CD14-positive monocyte (primary cell): ENCODE data around the gene ODC1. TPM values are rescaled to one million over a fixed set of nuclear protein-coding genes. Genes with fewer than 3 reads are reported as not detected.

Experiments
- DNase-seq, 3 donors: peaks; one replicate each; pipeline ENCODE4 v3.0.0-alpha.2; 2011 to 2022
- H2AFZ ChIP-seq: 2 replicates; pipeline ENCODE4 v1.6.0; 2012; ENCODE audit warnings: mild to moderate bottlenecking, low read depth, low read length, inconsistent platforms; ENCODE audit not compliant: insufficient read depth, poor library complexity, severe bottlenecking
- H3K27ac ChIP-seq, 2 donors: 1 replicate in 1 of 2; 2 replicates in 1 of 2; pipeline ENCODE4 v1.5.1; 2012 to 2013; ENCODE audit warnings: low read length in 2 of 2, control low read depth in 1 of 2, inconsistent platforms in 1 of 2, low read depth in 1 of 2, mild to moderate bottlenecking in 1 of 2
- H3K27me3 ChIP-seq, 2 donors: one replicate each; pipeline versions ENCODE4 v1.6.0 to v1.6.1; 2011 to 2013; ENCODE audit warnings: low read length in 2 of 2; ENCODE audit not compliant: control insufficient read depth in 2 of 2, insufficient read depth in 2 of 2
- H3K36me3 ChIP-seq, 2 donors: replicated peaks in 1 of 2; 1 replicate in 1 of 2; 2 replicates in 1 of 2; pipeline versions ENCODE4 v1.5.1 to v1.6.1; 2012 to 2013; ENCODE audit warnings: low read length in 2 of 2, control low read depth in 1 of 2, inconsistent platforms in 1 of 2, mild to moderate bottlenecking in 1 of 2; ENCODE audit not compliant: insufficient read depth in 2 of 2, control insufficient read depth in 1 of 2
- H3K4me1 ChIP-seq, 2 donors: 1 replicate in 1 of 2; 2 replicates in 1 of 2; pipeline versions ENCODE4 v1.5.1 to v1.6.1; 2012 to 2013; ENCODE audit warnings: low read length in 2 of 2, control low read depth in 1 of 2, inconsistent platforms in 1 of 2, mild to moderate bottlenecking in 1 of 2, moderate library complexity in 1 of 2; ENCODE audit not compliant: insufficient read depth in 2 of 2, control insufficient read depth in 1 of 2
- H3K4me2 ChIP-seq: replicated peaks from 2 replicates; pipeline ENCODE3; 2012; ENCODE audit warnings: low read length, moderate library complexity, mild to moderate bottlenecking; ENCODE audit not compliant: poor library complexity, severe bottlenecking; ENCODE audit errors: extremely low read depth
- H3K4me3 ChIP-seq, 3 experiments: fragments of 200-600 bp in 1 of 3; sonication (generic) in 1 of 3; replicated peaks in 1 of 3; 1 replicate in 2 of 3; 2 replicates in 1 of 3; pipeline ENCODE4 v1.5.1; 2011 to 2013; ENCODE audit warnings: low read length in 3 of 3, mild to moderate bottlenecking in 3 of 3, control low read depth in 2 of 3, low read depth in 2 of 3, inconsistent platforms in 1 of 3, moderate library complexity in 1 of 3
- H3K79me2 ChIP-seq: 2 replicates; pipeline ENCODE4 v1.6.0; 2012; ENCODE audit warnings: mild to moderate bottlenecking, control low read depth, inconsistent platforms, low read length, moderate library complexity; ENCODE audit not compliant: insufficient read depth
- H3K9ac ChIP-seq: 2 replicates; pipeline ENCODE4 v1.6.0; 2017; ENCODE audit warnings: low read length, mild to moderate bottlenecking; ENCODE audit not compliant: insufficient read depth, poor library complexity, severe bottlenecking
- H3K9me3 ChIP-seq, 2 donors: replicated peaks in 1 of 2; 1 replicate in 1 of 2; 2 replicates in 1 of 2; pipeline versions ENCODE4 v1.5.1 to v1.6.1; 2012 to 2013; ENCODE audit warnings: low read length in 2 of 2, control low read depth in 1 of 2; ENCODE audit not compliant: control insufficient read depth in 1 of 2, insufficient read depth in 1 of 2
- H4K20me1 ChIP-seq: 2 replicates; pipeline ENCODE4 v1.6.0; 2012; ENCODE audit warnings: mild to moderate bottlenecking, low read length, control low read depth, moderate library complexity; ENCODE audit not compliant: insufficient read depth
- H3K27ac Mint-ChIP-seq, 7 donors: one replicate each; pipeline ENCODE4 v1.8.0; 2020; ENCODE audit warnings: mild to moderate bottlenecking in 7 of 7, mixed read lengths in 7 of 7, moderate library complexity in 6 of 7, inconsistent platforms in 2 of 7
- H3K27me3 Mint-ChIP-seq, 3 donors: one replicate each; pipeline ENCODE4 v1.8.0; 2021 to 2022; ENCODE audit warnings: low read depth in 3 of 3, mild to moderate bottlenecking in 3 of 3, mixed read lengths in 3 of 3, moderate library complexity in 3 of 3, inconsistent platforms in 1 of 3
- H3K36me3 Mint-ChIP-seq, 2 donors: one replicate each; pipeline ENCODE4 v1.8.0; 2020; ENCODE audit warnings: mixed read lengths in 2 of 2, inconsistent platforms in 1 of 2, mild to moderate bottlenecking in 1 of 2
- H3K4me1 Mint-ChIP-seq: one replicate; pipeline ENCODE4 v1.8.0; 2020; ENCODE audit warnings: mild to moderate bottlenecking, mixed read lengths
- H3K4me3 Mint-ChIP-seq, 2 donors: one replicate each; pipeline ENCODE4 v1.8.0; 2020; ENCODE audit warnings: mild to moderate bottlenecking in 2 of 2, mixed read lengths in 2 of 2, moderate library complexity in 1 of 2
- H3K9me3 Mint-ChIP-seq, 7 donors: one replicate each; pipeline ENCODE4 v1.8.0; 2020 to 2022; ENCODE audit warnings: mixed read lengths in 7 of 7, mild to moderate bottlenecking in 6 of 7, moderate library complexity in 6 of 7, inconsistent platforms in 2 of 7
- CTCF ChIP-seq: fragments of 200-600 bp; IDR thresholded peaks from one replicate; pipeline ENCODE4 v1.8.0; 2022; ENCODE audit warnings: antibody characterized with exemption, mild to moderate bottlenecking
- WGBS: methylation state at CpG from one replicate; pipeline ENCODE4 v1.1.5; 2013; ENCODE audit warnings: missing lambda C conversion rate; ENCODE audit not compliant: insufficient coverage; 5-methylcytosine and 5-hydroxymethylcytosine counted together
- intact Hi-C, 2 donors: fragments of 100-400 bp; cut with micrococcal nuclease; formaldehyde crosslinking; loops; one replicate each; pipeline versions ENCODE4 v1.15.0 to v1.15.1; 2023
- polyA plus RNA-seq, 3 donors: library from polyadenylated mRNA; depleted of rRNA in 1 of 3; unstranded in 2 of 3; stranded (reverse) in 1 of 3; fragments of 300-500 nt in 2 of 3; fragments of >200 nt in 1 of 3; fragmentation: Illumina TruSeq in 2 of 3; gene quantifications; 1 replicate in 2 of 3; 2 replicates in 1 of 3; pipeline ENCODE4 v1.2.3, GENCODE V29; 2012 to 2021

Gene ODC1
- polyA plus RNA-seq, 3 donors, result 22.7 to 27.3 (median 23.6) TPM

GRCh38 chr2:10399358-10399757 is 48.8 kb downstream of the ODC1 start:
- Histone ChIP-seq H3K4me3 (no peak overlapping the region), H3K27me3 (no peaks in the 10 kb centered on the region), H3K4me2 (peak overlapping the region; percentile 52), H3K9ac (no peak overlapping the region), H3K36me3 (peaks cover under 1 to 7% of the 10 kb centered on the region in 2 donors), H3K9me3 (no peaks in the 10 kb centered on the region), H3K27ac (peak overlapping the region; percentile 74 to 87), H3K4me1 (peaks cover 53 to 64% of the 10 kb centered on the region in 2 donors), H2AFZ (no peak overlapping the region), H3K79me2 (peaks cover 69% of the 10 kb centered on the region), H4K20me1 (peaks cover 22% of the 10 kb centered on the region)
- no peak for DNase-seq
- H3K27ac Mint-ChIP-seq, result peak overlapping the region; percentile 90 to 96 (median 93)
- H3K4me1 Mint-ChIP-seq, result peaks cover 68% of the 10 kb centered on the region
- peaks cover 0 to 3% (median 0%) of the 10 kb centered on the region in 3 donors for H3K27me3 Mint-ChIP-seq
- intact Hi-C loops, result no loop called here
- no CpG with 5 or more reads among the region's 16 CpGs for WGBS
- H3K9me3 Mint-ChIP-seq, result peaks cover 0 to 1% (median 0%) of the 10 kb centered on the region in 7 donors
- no peak overlapping the region for H3K4me3 Mint-ChIP-seq
- TF ChIP-seq CTCF, result no peak
- H3K36me3 Mint-ChIP-seq, result peaks cover 24 to 43% of the 10 kb centered on the region in 2 donors

GRCh38 chr2:10398496-10398895 is 49.6 kb downstream of the ODC1 start:
- no peaks in the 10 kb centered on the region for H3K27me3 ChIP-seq
- H3K4me1 ChIP-seq, result peaks cover 55 to 67% of the 10 kb centered on the region in 2 donors
- 0% methylated on average over 4 of the region's 14 CpGs for WGBS
- DNase-seq, result peak in 2 of 3 donors; percentile 59 to 81
- TF ChIP-seq CTCF, result no peak
- H3K79me2 ChIP-seq, result peaks cover 74% of the 10 kb centered on the region
- H3K4me3 ChIP-seq, result peak overlapping the region in 1 of 3 experiments; percentile 48
- H3K36me3 Mint-ChIP-seq, result peaks cover 17 to 36% of the 10 kb centered on the region in 2 donors
- no peaks in the 10 kb centered on the region for H3K9me3 ChIP-seq
- peaks cover 72% of the 10 kb centered on the region for H3K4me1 Mint-ChIP-seq
- peaks cover 30% of the 10 kb centered on the region for H4K20me1 ChIP-seq
- peak overlapping the region; percentile 60 for H3K4me2 ChIP-seq
- no peak overlapping the region for H2AFZ ChIP-seq
- H3K27ac Mint-ChIP-seq, result peak overlapping the region; percentile 86 to 93 (median 90)
- H3K27me3 Mint-ChIP-seq, result peaks cover 0 to 2% (median 0%) of the 10 kb centered on the region in 3 donors
- H3K4me3 Mint-ChIP-seq, result peak overlapping the region in 1 of 2 donors; percentile 73
- H3K27ac ChIP-seq, result peak overlapping the region; percentile 71 to 81
- no peaks in the 10 kb centered on the region for H3K36me3 ChIP-seq
- intact Hi-C loops, result no loop called here
- peaks cover 0 to 1% (median 0%) of the 10 kb centered on the region in 7 donors for H3K9me3 Mint-ChIP-seq
- H3K9ac ChIP-seq, result peak overlapping the region; percentile 38
